ENCODE measurements around the gene FYN.
"Not testable (repeated sequence)": the region's sequence is repeated elsewhere in the genome, so short reads cannot be mapped to it uniquely, and the experiment has no call there.

The FYN gene

DNA sequence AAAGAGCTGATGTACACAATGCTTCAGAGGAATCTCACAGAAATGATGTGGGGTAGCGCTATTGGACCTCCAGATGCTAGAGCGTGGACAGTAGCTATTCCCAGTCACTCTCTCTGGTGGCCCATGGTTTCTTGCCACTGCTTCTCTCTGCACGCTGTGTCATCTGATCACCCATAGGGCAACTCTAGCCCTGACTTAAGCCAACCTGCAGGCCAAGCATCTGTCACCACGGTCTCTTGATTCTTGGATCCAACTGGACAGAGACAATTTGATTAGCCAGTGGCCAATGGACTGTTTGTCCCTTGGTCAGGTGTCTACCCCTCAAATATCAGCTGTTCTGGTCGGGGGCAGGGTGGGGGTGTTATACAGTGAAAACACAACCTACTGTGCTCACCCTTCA is 225.2 kb downstream of the FYN start:
- no peak for DNase-seq

DNA sequence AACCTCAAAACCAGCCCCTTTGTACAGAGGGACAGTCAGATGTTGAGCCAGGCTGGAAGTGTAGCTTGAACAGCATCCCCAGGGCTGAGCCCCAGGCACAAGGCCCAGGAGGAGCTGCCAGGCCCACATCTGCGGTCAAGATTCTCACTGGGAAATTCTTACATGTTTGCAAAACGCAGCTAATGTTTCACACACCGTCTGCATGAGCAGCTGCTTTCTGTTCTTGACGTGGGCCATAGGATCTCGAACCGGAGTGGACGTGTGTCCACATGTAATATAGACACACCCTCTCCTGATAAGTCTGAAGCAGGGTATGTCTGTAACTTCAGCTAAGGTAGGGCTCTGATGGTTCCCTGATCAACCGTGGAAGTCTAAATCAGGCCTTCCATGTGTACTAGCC is 226.3 kb downstream of the FYN start:
- no peak for DNase-seq

DNA sequence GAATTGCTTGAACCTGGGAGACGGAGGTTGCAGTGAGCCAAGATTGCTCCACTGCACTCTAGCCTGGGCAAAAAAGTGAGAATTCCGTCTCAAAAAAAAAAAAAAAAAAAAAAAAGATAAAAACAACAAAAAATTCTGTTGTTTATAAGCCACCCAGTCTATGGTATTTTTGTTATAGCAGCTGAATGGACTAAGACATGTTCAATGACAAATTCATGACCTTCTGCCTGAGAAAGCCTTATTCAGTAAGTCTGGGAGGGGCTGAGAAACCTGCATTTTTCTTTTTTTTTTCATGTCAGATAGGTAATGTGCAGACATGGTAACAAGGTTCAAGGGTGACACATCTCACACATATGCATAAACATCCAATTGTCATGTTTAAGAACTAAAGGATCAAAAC is 227.2 kb downstream of the FYN start:
- no peak for DNase-seq

DNA sequence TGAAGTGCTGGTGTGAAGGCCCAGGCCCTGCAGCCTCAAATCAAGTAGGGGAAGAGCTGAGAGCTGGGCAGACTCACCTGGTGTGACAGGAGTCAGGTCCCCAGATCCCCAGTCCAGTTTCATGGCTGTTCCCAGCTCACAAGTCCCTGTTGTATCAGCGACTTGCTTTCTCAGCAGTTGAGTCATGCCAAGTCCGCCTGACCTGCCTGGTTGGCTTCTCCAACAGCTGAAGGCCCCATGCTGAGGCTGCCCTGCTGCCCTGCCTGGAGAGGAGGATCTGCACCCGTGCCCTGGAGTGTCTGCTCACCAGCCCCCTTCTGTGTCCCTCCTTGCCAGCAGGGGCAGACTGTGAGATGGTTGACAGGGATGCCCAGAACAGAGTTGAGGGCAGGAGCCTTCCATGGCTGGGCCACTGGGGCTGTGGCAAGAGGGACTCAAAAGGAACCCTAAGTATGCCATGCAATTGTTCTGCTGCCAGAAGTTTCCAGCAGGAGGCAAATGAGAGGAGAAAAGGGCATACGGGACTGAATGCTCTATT is 228.3 kb downstream of the FYN start:
- DNase-seq, result no peak

DNA sequence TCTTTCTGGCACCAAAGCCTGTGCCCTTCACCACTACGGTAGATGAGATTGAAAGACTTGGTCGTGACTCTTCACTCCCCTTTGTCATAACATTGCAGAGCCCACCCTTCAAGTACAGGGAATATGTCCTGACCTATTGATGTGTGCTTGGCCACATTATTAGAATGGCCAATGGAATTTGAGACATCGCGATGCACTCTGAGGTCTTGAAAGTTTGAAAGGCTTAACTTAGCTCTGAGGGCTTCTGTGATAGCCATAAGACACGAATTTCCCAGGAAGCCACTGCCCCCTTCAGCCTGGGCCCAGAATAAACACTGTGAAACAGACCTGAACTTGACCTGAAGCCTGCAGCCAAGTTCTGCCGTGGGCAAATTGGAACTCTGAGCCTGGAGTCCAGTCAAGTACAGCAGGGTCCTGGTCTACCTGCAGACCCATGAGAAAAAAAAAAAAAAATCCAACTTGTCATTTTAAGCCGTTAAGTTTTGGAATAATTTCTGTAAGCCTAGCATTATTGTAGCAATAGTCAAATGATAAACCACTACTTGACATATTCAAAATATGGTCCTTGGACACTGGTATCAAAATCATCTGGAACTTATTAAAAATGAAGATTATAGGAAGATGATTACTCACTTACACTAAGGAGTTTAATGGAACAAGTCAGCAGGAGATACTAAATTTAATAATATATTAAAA is 230.6 kb downstream of the FYN start:
- peak; percentile 38 to 47 for DNase-seq

DNA sequence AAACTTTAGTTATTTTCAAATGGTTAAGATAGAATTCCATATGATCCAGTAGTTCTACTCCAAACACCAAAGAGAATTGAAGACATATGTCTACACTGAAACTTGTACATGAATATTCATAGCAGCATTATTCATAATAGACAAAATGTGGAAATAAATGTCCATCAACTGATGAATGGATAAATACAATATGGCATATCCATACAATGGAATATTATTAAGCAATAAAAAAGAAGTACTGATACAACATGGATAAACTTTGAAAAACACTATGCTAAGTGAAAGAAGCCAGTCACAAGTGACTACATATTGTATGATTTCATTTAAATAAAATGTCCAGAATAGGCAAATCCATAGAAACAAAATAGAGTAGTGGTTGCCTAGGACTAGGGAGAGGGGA is 234.0 kb downstream of the FYN start:
- DNase-seq, result no peak

DNA sequence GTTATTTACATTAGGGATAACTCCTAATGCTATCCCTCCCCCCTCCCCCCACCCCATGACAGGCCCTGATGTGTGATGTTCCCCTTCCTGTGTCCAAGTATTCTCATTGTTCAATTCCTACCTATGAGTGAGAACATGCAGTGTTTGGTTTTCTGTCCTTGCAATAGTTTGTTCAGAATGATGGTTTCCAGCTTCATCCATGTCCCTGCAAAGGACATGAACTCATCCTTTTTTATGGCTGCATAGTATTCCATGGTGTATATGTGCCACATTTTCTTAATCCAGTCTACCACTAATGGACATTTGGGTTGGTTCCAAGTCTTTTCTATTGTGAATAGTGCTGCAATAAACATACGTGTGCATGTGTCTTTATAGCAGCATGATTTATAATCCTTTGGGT is 238.3 kb downstream of the FYN start:
- DNase-seq, result not testable (repeated sequence)

DNA sequence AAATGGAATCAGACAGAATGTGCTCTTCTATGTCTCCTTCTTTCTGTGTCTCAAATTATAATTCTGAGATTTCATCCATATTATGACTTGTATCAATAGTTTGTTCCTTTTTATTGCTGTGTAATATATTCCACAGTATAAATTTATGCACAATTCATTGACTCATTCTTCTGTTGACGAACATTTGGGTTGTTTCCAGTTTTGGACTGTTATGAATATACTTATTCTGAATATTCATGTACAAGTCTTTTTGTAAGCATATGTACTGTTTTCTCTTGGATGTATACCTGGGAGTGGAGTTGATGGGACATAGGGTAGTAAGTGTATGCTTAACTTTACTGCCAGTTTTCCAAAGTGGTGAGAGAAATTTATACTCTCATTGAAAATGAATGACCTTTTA is 239.4 kb downstream of the FYN start:
- no peak for DNase-seq

DNA sequence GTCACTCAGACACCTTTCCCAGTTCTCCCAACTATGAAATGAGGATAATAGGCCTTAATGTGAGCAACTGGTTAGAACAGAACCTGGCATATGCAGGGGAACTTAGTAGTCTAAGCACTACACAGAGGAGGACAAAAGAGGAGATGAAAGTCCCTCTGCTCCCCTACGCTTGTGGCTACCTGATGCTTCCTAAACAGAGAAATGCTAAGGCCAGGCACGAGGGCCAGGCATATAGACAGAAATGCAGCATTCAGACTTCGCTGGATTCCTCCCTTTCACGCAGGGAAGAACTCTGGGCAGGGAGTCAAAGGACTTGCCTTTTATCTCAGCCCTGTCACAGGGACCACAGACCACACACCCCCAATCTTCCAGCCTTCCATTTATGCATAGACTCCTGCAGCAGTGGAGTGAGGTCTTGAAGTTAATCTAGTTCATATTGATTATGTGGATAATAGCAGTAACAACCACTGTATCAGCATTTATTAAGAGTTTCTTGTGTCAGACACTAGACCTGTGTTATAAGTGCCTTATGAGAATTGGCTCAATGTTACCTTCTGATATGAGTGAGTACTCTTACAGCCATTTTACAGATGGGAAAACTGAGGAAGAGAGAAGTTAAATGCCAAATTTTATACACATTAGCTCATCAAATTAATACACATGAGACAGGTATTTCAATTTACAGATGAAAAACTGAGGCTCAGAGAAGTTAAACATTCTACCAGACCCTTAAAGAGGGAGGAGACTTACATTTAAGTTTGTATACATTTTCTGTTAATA is 240.6 kb downstream of the FYN start:
- no peak for DNase-seq

DNA sequence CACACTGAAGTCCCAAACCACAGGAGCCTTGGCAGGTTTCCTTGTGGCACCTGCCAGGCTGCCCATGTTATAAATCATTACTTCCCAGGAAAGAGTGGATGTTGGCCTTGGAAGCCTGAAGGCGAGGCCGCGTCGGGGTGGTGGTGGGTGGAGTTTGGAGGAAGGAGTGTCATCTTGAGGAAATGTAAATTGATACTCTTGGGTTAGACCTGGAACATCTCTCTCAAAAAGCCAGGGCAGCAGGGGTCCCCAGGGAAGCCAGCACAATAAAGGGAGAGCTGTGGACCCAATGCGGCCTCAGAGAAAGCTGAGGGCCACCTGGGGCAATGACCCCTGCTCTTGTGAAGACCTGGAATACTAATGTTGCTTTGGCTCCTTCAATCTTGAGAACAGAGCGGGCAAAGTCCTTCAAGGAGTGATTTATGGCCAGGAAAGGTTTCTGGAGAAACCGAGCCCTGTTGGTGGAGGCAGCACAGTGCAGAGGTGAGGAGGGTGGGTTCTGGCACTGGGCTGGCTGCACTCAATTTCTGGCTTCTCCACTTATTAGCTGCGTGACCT is 241.3 kb downstream of the FYN start:
- no peak for DNase-seq

DNA sequence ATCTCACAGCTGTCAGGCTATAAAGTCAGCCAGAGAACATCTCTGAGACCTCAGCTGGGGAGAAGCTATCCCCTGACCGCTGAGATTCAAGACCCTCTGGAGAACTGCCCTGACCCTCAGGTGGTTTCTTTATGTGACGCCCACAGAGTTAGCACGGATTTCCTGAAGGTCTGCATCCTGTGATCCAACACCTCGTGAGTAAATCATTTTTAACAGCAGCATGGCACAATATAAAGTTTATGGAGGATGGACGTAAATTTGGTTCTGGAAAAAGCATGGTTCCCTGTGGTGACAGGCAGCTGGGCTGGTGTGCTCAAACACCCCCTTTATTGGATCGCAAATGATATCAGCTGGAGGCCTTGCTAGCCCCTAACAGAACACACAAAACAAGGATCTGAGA is 242.2 kb downstream of the FYN start:
- no peak for DNase-seq

DNA sequence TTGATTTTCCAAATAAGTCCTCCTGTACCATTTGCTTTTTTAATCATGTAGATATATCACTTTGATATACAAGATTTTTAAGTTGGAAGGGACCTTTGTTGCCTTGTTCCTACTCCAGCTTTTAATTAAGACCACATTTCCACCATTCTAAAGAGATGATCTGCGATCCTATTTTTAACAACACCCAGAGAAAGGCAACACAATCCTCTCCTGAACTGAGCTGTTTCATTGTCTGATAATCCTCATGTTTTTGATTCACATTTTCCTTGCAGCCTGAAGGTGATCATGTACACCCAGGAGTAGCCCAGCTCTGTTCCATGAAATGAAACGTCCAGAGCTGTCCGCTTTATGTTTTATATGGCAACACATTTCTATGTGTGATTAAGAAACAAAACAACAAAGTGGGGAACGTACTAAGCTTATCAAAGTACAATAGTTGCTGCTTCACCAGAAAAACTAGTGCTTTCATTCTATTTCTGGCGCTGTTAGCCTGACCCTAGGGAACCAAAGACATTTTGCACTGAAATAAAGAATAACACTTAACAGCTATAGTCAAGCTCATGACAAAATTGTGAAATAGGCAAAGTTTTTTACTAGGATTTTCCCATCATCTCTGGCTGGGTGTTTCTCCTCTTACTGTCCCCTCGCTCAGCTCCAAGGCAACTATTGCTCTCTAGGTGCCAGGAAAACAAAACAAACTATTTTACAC is 245.0 kb downstream of the FYN start:
- DNase-seq, result no peak

DNA sequence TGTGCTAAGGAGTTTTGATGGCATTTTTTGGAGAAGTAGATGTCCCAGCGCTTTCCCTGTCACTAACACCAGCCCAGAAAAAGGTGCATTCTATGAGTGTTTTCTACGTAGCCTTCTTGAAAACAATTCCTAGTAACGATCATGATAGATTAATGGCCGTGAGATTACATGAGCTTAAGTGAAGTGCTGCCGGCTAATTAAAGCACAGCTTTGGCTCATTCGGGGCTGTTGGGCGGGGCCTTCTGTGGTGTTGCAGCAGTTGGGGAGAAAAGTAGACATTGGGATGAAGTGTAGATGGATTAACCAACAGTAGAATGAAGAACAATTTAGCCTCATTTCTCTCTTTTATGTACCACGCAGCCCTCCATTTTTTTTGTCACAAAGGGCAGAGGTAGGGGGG is 246.8 kb downstream of the FYN start:
- no peak for DNase-seq

DNA sequence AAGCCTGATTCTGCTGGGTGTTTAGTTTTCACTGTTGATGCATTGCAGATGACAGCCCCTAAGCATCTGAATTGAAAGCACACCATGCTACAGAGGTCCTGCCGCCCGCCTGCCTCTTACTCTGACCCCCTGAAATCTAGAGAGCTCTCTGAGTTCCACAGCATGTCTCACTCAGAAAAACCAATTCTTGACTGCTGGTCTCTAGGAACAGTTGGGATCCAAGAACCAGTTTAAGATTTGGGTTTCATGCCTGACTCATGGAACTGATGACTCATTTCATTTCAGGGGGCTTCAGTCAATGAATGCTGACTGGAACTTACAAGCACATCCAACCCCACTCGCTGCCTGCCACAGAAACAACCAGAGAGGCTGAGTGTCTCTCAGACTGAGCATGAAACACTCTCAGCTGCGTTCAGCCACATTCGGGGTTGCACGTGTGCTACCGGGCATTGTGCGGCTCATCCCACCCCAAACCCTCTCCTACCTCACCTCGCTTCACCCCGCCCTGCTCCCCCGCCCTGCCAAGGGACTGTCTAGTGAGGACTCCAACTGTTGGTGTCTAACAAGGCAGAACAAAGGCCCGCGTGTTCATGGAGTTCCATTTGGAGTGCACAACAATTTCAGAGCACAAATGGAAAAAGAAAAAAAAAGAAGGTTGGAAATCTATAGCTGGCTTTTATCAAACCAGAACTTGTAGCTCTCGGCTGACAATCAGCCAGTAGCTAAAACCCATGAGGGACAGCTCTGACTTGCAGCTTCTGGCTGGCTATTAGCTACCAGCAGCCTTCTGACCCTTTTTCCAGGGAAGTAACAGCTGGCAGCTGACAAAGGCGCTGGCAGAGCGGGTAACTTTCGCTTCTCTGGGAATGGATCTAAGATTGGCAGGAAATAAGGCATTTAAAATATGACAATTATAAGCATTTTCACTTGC is 247.5 kb downstream of the FYN start:
- peak; percentile 44 to 69 for DNase-seq

DNA sequence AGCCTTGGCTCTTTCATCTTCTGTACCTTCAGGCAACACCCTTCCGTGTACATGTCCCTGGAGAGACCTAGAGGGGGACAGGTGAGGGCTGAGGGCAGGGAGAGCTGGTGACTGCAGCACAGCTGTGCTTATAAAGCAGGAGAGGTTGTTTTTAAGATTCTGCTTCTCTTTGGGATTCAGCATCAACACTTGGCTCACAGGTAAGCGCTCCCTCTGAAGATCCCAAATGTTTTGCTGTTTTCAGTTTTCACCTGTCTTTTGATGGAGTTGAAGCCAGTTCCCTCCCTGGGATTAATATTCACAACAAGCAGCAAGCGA is 248.2 kb downstream of the FYN start:
- DNase-seq, result no peak

DNA sequence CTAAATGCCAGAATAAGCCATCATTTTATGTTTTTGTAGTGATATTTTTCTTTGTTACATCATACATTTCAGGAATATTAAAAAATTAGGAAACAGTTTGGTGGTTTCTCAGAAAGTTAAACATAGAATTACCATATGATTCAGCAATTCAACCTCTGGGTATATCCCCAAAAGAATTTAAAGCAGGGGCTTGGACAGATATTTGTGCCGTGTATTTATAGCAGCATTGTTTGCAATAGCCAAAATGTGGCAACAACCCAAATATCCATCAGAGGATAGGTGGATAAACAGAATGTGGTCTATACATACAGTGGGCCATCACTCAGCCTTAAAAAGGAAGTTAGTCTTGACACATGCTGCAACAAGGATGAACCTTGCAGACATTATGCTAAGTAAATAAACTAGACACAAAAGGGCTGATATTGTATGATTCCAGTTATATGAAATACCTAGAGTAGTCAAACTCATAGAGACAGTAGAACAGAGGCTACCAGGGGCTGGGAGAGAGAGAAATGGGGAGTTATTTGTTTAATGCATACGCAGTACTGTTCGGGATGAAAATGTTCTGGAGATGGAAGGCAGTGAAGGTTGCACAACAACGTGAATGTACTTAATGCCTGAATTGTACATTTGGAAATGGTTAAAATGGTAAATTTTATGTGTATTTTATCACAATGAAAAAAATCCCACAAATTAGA is 248.7 kb downstream of the FYN start:
- DNase-seq, result no peak

DNA sequence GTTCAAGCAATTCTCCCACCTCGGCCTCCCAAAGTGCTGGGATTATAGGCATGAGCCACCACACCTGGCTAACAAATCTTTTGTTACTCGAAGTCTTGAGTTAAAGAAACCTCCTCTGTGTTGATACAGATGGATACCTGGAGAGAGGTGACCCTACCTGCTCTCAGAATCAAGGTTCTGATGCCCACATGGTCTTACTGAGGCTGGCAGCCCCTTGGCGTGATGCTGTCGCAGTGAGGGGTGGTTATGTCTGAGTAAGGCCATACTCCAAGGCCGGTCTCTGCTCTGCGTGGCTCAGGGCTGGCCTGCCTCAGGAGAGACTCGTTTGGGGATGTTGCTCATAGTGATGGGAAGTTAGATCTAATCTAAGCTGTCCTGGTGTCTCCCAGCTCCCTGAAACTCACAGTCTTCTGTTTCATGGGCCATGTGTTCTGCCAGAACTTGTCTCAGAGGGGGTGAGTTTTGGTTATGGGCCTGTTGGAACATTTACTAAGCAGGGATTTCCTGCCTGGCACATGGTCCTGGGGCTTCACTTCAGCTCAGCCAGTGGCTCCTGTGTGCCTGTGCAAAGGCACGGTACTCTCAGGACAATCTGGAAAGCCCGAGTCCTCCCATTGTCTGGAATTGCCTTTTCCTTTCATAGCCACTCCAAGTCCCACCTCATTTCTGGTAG is 250.1 kb downstream of the FYN start:
- DNase-seq, result no peak

DNA sequence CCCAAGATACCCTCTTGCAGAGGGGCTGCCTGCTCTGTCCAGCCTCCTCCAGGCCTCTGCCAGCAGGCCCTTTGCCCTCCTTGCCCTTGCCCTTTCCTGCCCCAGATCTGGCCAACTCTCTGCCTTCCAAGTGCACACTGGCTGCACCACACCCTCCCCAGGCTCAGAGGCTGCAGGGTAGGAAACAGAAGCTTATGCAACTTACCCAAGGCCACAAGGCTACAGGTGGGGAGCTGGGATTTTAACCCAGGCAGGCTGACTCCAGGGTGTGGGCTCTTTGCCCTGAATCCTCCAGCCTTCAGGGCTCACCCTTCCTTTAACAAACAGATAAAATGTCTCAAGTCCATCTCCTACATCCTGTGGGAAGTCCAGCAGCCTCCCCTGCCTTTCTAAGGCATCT is 253.1 kb downstream of the FYN start:
- DNase-seq, result no peak

DNA sequence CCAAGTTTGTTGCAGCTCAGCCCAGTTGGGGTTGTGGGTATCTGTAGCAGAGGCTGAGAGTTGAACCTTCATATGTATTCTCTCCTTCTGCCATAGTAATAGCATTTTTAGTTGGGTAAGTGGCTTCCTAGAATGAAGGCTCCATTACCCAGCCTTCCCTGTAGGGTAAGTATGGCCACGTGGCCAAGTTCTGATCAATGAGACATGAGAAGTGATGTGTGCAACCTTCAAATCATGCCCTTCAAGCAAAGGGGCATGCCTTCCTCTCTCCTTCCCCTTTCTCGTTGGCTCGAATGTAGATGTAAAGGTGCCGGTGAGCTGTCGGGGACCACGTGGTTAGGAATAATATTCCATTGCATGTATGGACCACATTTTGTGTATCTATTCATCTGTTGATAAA is 254.8 kb downstream of the FYN start:
- no peak for DNase-seq

DNA sequence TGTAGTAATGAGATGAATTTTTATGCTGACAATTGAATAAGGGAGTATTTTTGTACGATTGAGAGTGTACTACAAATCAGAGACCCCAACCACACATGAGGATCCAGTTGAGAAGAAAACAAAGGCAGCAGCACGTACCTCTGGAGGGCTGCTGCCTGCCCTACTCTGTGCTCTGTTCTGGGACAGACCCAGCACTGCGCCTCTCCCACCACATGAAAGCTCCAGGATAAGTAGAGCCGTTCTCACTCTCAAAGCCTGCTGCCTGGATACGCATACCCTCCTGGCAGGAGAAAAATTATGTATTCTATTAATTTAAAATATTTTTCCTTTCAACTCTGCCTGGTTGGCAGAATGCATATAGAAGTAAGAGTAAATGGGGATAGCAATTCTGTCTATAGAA is 256.1 kb downstream of the FYN start:
- DNase-seq, result no peak

DNA sequence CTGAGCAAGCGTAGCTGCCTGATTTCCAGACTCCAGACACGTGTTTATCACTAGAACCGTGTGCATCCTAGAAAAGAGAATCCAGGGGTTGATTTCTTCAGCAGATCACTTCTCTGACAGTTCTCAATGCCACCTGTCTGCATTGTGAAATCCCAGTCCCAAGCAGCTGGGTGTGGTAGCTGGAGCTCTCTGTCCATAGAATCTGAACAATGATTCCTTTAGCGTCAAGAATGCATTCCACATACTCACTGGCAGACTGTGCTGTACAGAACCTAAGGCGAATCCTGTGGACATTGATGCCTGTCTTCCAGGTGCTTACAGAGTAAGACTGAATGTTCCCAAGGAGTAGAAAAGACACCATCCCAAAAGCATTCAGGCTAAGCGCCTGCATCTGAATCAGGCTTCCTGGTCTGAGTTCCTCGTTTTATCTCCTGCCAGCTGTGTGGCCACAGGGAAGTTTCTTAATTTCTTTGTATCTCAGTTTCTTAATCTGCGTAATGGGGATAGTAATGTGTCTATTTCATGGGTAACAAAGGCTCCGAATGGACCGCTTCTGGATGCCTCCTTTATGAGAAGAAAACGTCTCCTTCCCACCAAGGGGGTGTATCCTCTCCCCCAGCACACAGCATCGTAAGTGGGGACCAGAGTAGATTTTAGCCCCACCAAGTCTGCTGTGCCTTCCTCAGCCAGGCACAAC is 257.2 kb downstream of the FYN start:
- no peak for DNase-seq
